WTC11 (cell line): ENCODE measurements around the gene WASHC3. TPM values are rescaled to one million over a fixed set of nuclear protein-coding genes. Genes with fewer than 3 reads are reported as not detected.
"Not testable (repeated sequence)": the region's sequence is repeated elsewhere in the genome, so short reads cannot be mapped to it uniquely, and the experiment has no call there.

Experiments
- ATAC-seq: fragments of 200-7000 bp; cut with Tn5 transposase; 2 replicates; pipeline ENCODE4 v1.10.0; 2021; ENCODE audit warnings: mild to moderate bottlenecking, moderate library complexity
- CTCF ChIA-PET: fragments of 300-600 bp; sonication (Branson Sonifier 250); formaldehyde crosslinking; loops from one replicate; lab custom pipeline; 2021; ENCODE audit warnings: antibody characterized with exemption; lab: Charles Lee
- POLR2A ChIA-PET: fragments of 350-600 bp; sonication (Branson Sonifier 250); formaldehyde crosslinking; loops from one replicate; lab custom pipeline; 2021; ENCODE audit warnings: antibody characterized with exemption; lab: Charles Lee
- DNase-seq: peaks from one replicate; pipeline ENCODE4 v3.0.0; 2021; ENCODE audit warnings: low spot score
- H3K27ac Mint-ChIP-seq: 2 replicates; pipeline ENCODE4 v1.8.0; 2021; ENCODE audit warnings: mixed read lengths
- H3K27me3 Mint-ChIP-seq: 2 replicates; pipeline ENCODE4 v1.8.0; 2021; ENCODE audit warnings: low read depth, mild to moderate bottlenecking, moderate library complexity, mixed read lengths
- H3K36me3 Mint-ChIP-seq: 2 replicates; pipeline ENCODE4 v1.8.0; 2021; ENCODE audit warnings: mixed read lengths
- H3K4me1 Mint-ChIP-seq: 2 replicates; pipeline ENCODE4 v1.8.0; 2022; ENCODE audit warnings: mixed read lengths
- H3K4me3 Mint-ChIP-seq: 2 replicates; pipeline ENCODE4 v1.8.0; 2021; ENCODE audit warnings: mild to moderate bottlenecking, moderate library complexity, mixed read lengths
- H3K9me3 Mint-ChIP-seq: 2 replicates; pipeline ENCODE4 v1.8.0; 2021; ENCODE audit warnings: mixed read lengths
- ARID4B ChIP-seq: sonication (generic); formaldehyde crosslinking; IDR thresholded peaks from 2 replicates; pipeline ENCODE4 v1.8.0; 2023; ENCODE audit warnings: missing genetic modification reagents, mild to moderate bottlenecking, borderline replicate concordance
- ATF2 ChIP-seq: sonication (generic); formaldehyde crosslinking; IDR thresholded peaks from 2 replicates; pipeline ENCODE4 v1.8.1; 2022; ENCODE audit warnings: low read depth, missing genetic modification reagents, borderline replicate concordance
- CREM ChIP-seq: sonication (generic); formaldehyde crosslinking; IDR thresholded peaks from 2 replicates; pipeline ENCODE4 v1.8.1; 2022; ENCODE audit warnings: mild to moderate bottlenecking, missing genetic modification reagents, moderate library complexity
- E2F4 ChIP-seq: sonication (generic); formaldehyde crosslinking; IDR thresholded peaks from 2 replicates; pipeline ENCODE4 v1.8.1; 2022; ENCODE audit warnings: low read depth, mild to moderate bottlenecking, moderate library complexity, missing genetic modification reagents, borderline replicate concordance
- ESRRA ChIP-seq: sonication (generic); formaldehyde crosslinking; IDR thresholded peaks from 2 replicates; pipeline ENCODE4 v1.8.1; 2022; ENCODE audit warnings: mild to moderate bottlenecking, missing genetic modification reagents, borderline replicate concordance
- FOXJ3 ChIP-seq: sonication (generic); formaldehyde crosslinking; IDR thresholded peaks from 2 replicates; pipeline ENCODE4 v1.9.0; 2021; ENCODE audit warnings: missing genetic modification reagents, mild to moderate bottlenecking, borderline replicate concordance
- GRHL2 ChIP-seq: fragments of 250-450 bp; sonication (Bioruptor Pico); IDR thresholded peaks from 2 replicates; pipeline ENCODE4 v1.8.0; 2022; ENCODE audit warnings: mild to moderate bottlenecking, moderate library complexity; ENCODE audit not compliant: insufficient replicate concordance, severe bottlenecking
- GTF2I ChIP-seq: fragments of 250-450 bp; sonication (Bioruptor Pico); conservative IDR thresholded peaks from 2 replicates; pipeline ENCODE4 v1.4.0; 2021; ENCODE audit warnings: mild to moderate bottlenecking
- IRF2 ChIP-seq: sonication (generic); formaldehyde crosslinking; IDR thresholded peaks from 2 replicates; pipeline ENCODE4 v1.8.0; 2022; ENCODE audit warnings: low read depth, missing genetic modification reagents, borderline replicate concordance
- JUN ChIP-seq: sonication (generic); formaldehyde crosslinking; IDR thresholded peaks from 2 replicates; pipeline ENCODE4 v1.8.0; 2023; ENCODE audit warnings: mild to moderate bottlenecking, missing genetic modification reagents
- NFATC4 ChIP-seq: fragments of 250-450 bp; sonication (Bioruptor Pico); IDR thresholded peaks from 2 replicates; pipeline ENCODE4 v1.9.0; 2021; ENCODE audit warnings: mild to moderate bottlenecking
- OVOL2 ChIP-seq: fragments of 250-450 bp; sonication (Bioruptor Pico); IDR thresholded peaks from 2 replicates; pipeline ENCODE4 v1.9.0; 2021; ENCODE audit warnings: mild to moderate bottlenecking, borderline replicate concordance
- PRRX2 ChIP-seq: fragments of 250-450 bp; sonication (Bioruptor Pico); IDR thresholded peaks from 2 replicates; pipeline ENCODE4 v1.8.0; 2021; ENCODE audit warnings: mild to moderate bottlenecking
- TEAD1 ChIP-seq: sonication (generic); formaldehyde crosslinking; IDR thresholded peaks from 2 replicates; pipeline ENCODE4 v1.8.0; 2022; ENCODE audit warnings: mild to moderate bottlenecking, missing genetic modification reagents
- USF1 ChIP-seq: sonication (generic); formaldehyde crosslinking; IDR thresholded peaks from 2 replicates; pipeline ENCODE4 v1.8.0; 2022; ENCODE audit warnings: mild to moderate bottlenecking, missing genetic modification reagents
- ZNF396 ChIP-seq: fragments of 250-450 bp; sonication (Bioruptor Pico); IDR thresholded peaks from 2 replicates; pipeline ENCODE4 v1.8.0; 2021; ENCODE audit warnings: mild to moderate bottlenecking, moderate library complexity, borderline replicate concordance
- ZNF512 ChIP-seq: sonication (generic); formaldehyde crosslinking; IDR thresholded peaks from 2 replicates; pipeline ENCODE4 v1.8.1; 2022; ENCODE audit warnings: missing genetic modification reagents, borderline replicate concordance
- total RNA-seq: library from RNA; stranded (reverse); gene quantifications from 3 replicates; pipeline ENCODE4 v1.2.3, GENCODE V29; 2021

WASHC3 gene
- total RNA-seq, 1 experiment from 2014 or later, result 6.0 TPM

GRCh38 chr12:102080842-102081241 lies 19.1 kb upstream of the WASHC3 start:
- H3K36me3 Mint-ChIP-seq, result peaks cover 42% of the 10 kb centered on the region

GRCh38 chr12:102072092-102072491 lies 10.3 kb upstream of the WASHC3 start:
- POLR2A ChIA-PET, ATAC-seq, H3K27me3 Mint-ChIP-seq, H3K4me1 Mint-ChIP-seq, DNase-seq, H3K27ac Mint-ChIP-seq, H3K9me3 Mint-ChIP-seq, CTCF ChIA-PET, H3K4me3 Mint-ChIP-seq: not testable (repeated sequence)
- peaks cover 13% of the 10 kb centered on the region for H3K36me3 Mint-ChIP-seq

More at GRCh38 chr12:102080842-102081241, 19.1 kb upstream of the WASHC3 start:
- no peak for DNase-seq
- ChIA-PET POLR2A (no interaction called here), CTCF (no interaction called here)
- no peak for ATAC-seq
- no peak overlapping the region for H3K4me3 Mint-ChIP-seq
- no peak overlapping the region for H3K27ac Mint-ChIP-seq
- H3K27me3 Mint-ChIP-seq, result no peaks in the 10 kb centered on the region
- TF ChIP-seq ARID4B (CRISPR knock-in tag) (no peak), CREM (CRISPR knock-in tag) (no peak), TEAD1 (CRISPR knock-in tag) (no peak), FOXJ3 (no peak), ZNF396 (CRISPR knock-in tag) (no peak), ESRRA (CRISPR knock-in tag) (no peak), USF1 (CRISPR knock-in tag) (no peak), JUN (CRISPR knock-in tag) (no peak), E2F4 (no peak), NFATC4 (CRISPR knock-in tag) (no peak), GRHL2 (no peak), ZNF512 (CRISPR knock-in tag) (no peak), IRF2 (no peak), ATF2 (no peak), GTF2I (CRISPR knock-in tag) (no peak), PRRX2 (no peak), OVOL2 (CRISPR knock-in tag) (no peak)
- no peaks in the 10 kb centered on the region for H3K4me1 Mint-ChIP-seq
- H3K9me3 Mint-ChIP-seq, result no peaks in the 10 kb centered on the region
